Measurements from ENCODE around the gene SIPA1L3. TPM values are rescaled to one million over a fixed set of nuclear protein-coding genes. Genes with fewer than 3 reads are reported as not detected.

The SIPA1L3 gene
- total and polyA plus RNA-seq, 10 of the 15 experiments (the other 5 are each of a cell fraction or from before 2014, with no cell fraction given) = 0.24 to 66.2 (median 19.1) TPM

- SMC1A ChIA-PET (ENCODE audit: uncharacterized antibody, unreplicated experiment) = interaction anchor here (1.1 to 1.8 kb wide), 4 partner anchors 10 to 89 kb away, joined by 5 to 6 read pairs (median 5); no protein-coding TSS in a partner anchor
- Histone ChIP-seq H3K4me3 (no peak overlapping the region), H3K27me3 (replicated peaks in 1 of 2; ENCODE audit: control insufficient read depth in 2 of 2, insufficient read depth in 2 of 2, low read length in 1 of 2) (no peaks in the 10 kb centered on the region), H3K4me2 (ENCODE audit: control insufficient read depth, insufficient read depth) (no peak overlapping the region), H4K20me1 (ENCODE audit: control insufficient read depth, insufficient read depth) (no peaks in the 10 kb centered on the region; the same call in 1 of the 2 replicates), H3K36me3 (ENCODE audit: control insufficient read depth in 2 of 2, insufficient read depth in 2 of 2, low read length in 1 of 2) (peaks cover 8 to 9% of the 10 kb centered on the region in 2 experiments), H2AFZ (ENCODE audit: control insufficient read depth, low read depth, low read length) (no peak overlapping the region), H3K79me2 (ENCODE audit: control insufficient read depth, insufficient read depth, low read length) (peaks cover 52% of the 10 kb centered on the region), H3K4me1 (ENCODE audit: control insufficient read depth, insufficient read depth, low read length) (peaks cover 26% of the 10 kb centered on the region), H3K9ac (ENCODE audit: control insufficient read depth, insufficient read depth, low read length) (no peak overlapping the region), H3K27ac (ENCODE audit: control insufficient read depth, insufficient read depth) (no peak overlapping the region), H3K9me3 (replicated peaks; ENCODE audit: control insufficient read depth, insufficient read depth, low read length) (no peaks in the 10 kb centered on the region)
- RAD21 ChIA-PET (ENCODE audit: unreplicated experiment) = interaction anchor here (1.1 to 2.7 kb wide), 3 partner anchors 13 to 89 kb away, joined by 3 to 18 read pairs (median 3); no protein-coding TSS in a partner anchor
- FAIRE-seq (no peak), DNase-seq (ENCODE audit: low read depth, low spot score) (no peak), ATAC-seq (no peak)
- BruUV-seq (replicated peaks) = no TSS peak
- POLR2A ChIA-PET = interaction anchor here (0.5 to 4.1 kb wide), 2 partner anchors 13 to 90 kb away, joined by 5 to 23 read pairs; no protein-coding TSS in a partner anchor
- 98% methylated on average over 10 of the region's 10 CpGs for WGBS (ENCODE audit: insufficient coverage, insufficient replicate concordance, low lambda C conversion rate, missing lambda C conversion rate)
- TF ChIP-seq ZNF217 (IDR thresholded peaks at IDR 0.05) (no peak), ZSCAN29 (IDR thresholded peaks at IDR 0.05) (no peak), ZBED1 (IDR thresholded peaks at IDR 0.05; ENCODE audit: borderline replicate concordance) (no peak), RB1 (IDR thresholded peaks at IDR 0.05; ENCODE audit: borderline replicate concordance) (no peak)
- CTCF ChIA-PET = interaction anchor here (1.3 to 12.6 kb wide), 2 partner anchors 60 to 84 kb away, joined by 3 to 183 read pairs; partner anchors contain the start of genes SIPA1L3 and WDR87
- intact Hi-C loops (cut with micrococcal nuclease; ENCODE audit: unreplicated experiment) (no loop called here), in situ Hi-C loops (cut with MboI) (no loop called here)
Measured at GRCh38 chr19:37991176-37991835, 84.3 kb downstream of the SIPA1L3 start.

- Histone ChIP-seq H3K27me3 (replicated peaks in 1 of 2; ENCODE audit: control insufficient read depth in 2 of 2, insufficient read depth in 2 of 2, low read length in 1 of 2) (no peaks in the 10 kb centered on the region), H3K9me3 (replicated peaks; ENCODE audit: control insufficient read depth, insufficient read depth, low read length) (no peaks in the 10 kb centered on the region), H3K4me3 (no peak overlapping the region), H3K79me2 (ENCODE audit: control insufficient read depth, insufficient read depth, low read length) (peaks cover 47% of the 10 kb centered on the region), H4K20me1 (ENCODE audit: control insufficient read depth, insufficient read depth) (no peaks in the 10 kb centered on the region; the same call in 1 of the 2 replicates), H3K36me3 (ENCODE audit: control insufficient read depth in 2 of 2, insufficient read depth in 2 of 2, low read length in 1 of 2) (peaks cover 8 to 9% of the 10 kb centered on the region in 2 experiments), H3K4me1 (ENCODE audit: control insufficient read depth, insufficient read depth, low read length) (peaks cover 20% of the 10 kb centered on the region), H2AFZ (ENCODE audit: control insufficient read depth, low read depth, low read length) (no peak overlapping the region), H3K4me2 (ENCODE audit: control insufficient read depth, insufficient read depth) (no peak overlapping the region), H3K9ac (ENCODE audit: control insufficient read depth, insufficient read depth, low read length) (no peak overlapping the region), H3K27ac (ENCODE audit: control insufficient read depth, insufficient read depth) (no peak overlapping the region)
- no TSS peak for BruUV-seq (replicated peaks)
- 83% methylated on average over 4 of the region's 4 CpGs for WGBS (ENCODE audit: insufficient coverage, insufficient replicate concordance, low lambda C conversion rate, missing lambda C conversion rate)
- POLR2A ChIA-PET = interaction anchor here (0.5 to 4.1 kb wide), 2 partner anchors 13 to 91 kb away, joined by 5 to 23 read pairs; no protein-coding TSS in a partner anchor
- ATAC-seq (no peak), FAIRE-seq (no peak), DNase-seq (ENCODE audit: low read depth, low spot score) (no peak)
- SMC1A ChIA-PET (ENCODE audit: uncharacterized antibody, unreplicated experiment) = interaction anchor here (1.1 to 1.8 kb wide), 4 partner anchors 9 to 89 kb away, joined by 5 to 6 read pairs (median 5); no protein-coding TSS in a partner anchor
- RAD21 ChIA-PET (ENCODE audit: unreplicated experiment) = interaction anchor here (1.1 to 2.7 kb wide), 3 partner anchors 12 to 90 kb away, joined by 3 to 18 read pairs (median 3); no protein-coding TSS in a partner anchor
- no peak for TF ChIP-seq PBX3 (IDR thresholded peaks at IDR 0.05; ENCODE audit: insufficient replicate concordance, low read depth, low read length)
- TF ChIP-seq RBBP5 (conservative IDR thresholded peaks at IDR 0.05) = no peak
- no peak for TF ChIP-seq ZBTB33 (IDR thresholded peaks at IDR 0.05)
- TF ChIP-seq PAX5 (IDR thresholded peaks at IDR 0.05; ENCODE audit: borderline replicate concordance, low read depth, low read length) = no peak
- no peak for TF ChIP-seq SIN3A (IDR thresholded peaks at IDR 0.05; ENCODE audit: low read depth, low read length)
- TF ChIP-seq ETV6 (conservative IDR thresholded peaks at IDR 0.05 in 1 of 2, IDR thresholded peaks at IDR 0.05 in 1 of 2; ENCODE audit: borderline replicate concordance in 1 of 2, low read depth in 1 of 2) = no peak
- TF ChIP-seq ESRRA (IDR thresholded peaks at IDR 0.05; ENCODE audit: low read length) = no peak
- TF ChIP-seq KDM1A (IDR thresholded peaks at IDR 0.05; ENCODE audit: borderline replicate concordance) = no peak
- no peak for TF ChIP-seq BHLHE40 (IDR thresholded peaks at IDR 0.05; ENCODE audit: borderline replicate concordance in 1 of 2, low read depth in 2 of 2, low read length in 1 of 2)
- intact Hi-C loops (cut with micrococcal nuclease; ENCODE audit: unreplicated experiment) (no loop called here), in situ Hi-C loops (cut with MboI) (no loop called here)
- CTCF ChIA-PET = interaction anchor here (1.3 to 12.6 kb wide), 2 partner anchors 59 to 84 kb away, joined by 3 to 183 read pairs; partner anchors contain the start of genes SIPA1L3 and WDR87
Measured at GRCh38 chr19:37991841-37992248, 84.8 kb downstream of the SIPA1L3 start.

Data from GM12878 (cell line).